GM12878 (cell line): ENCODE data around the gene DYNC1H1. TPM values are rescaled to one million over a fixed set of nuclear protein-coding genes. Genes with fewer than 3 reads are reported as not detected.

Source experiments
- ATAC-seq: fragments of 200-7000 bp; cut with Tn5 transposase; 3 replicates; pipeline ENCODE4 v1.9.1; 2020; ENCODE audit warnings: mild to moderate bottlenecking, moderate library complexity
- BruUV-seq: library from RNA; stranded (reverse); fragments of 400-500 nt; replicated peaks from 2 replicates; lab custom pipeline; 2021; lab: Mats Ljungman, UMichigan
- CTCF ChIA-PET: fragments of 300-600 bp; sonication (Branson Sonifier 250); formaldehyde crosslinking; extraction: SDS; loops from one replicate; lab custom pipeline; 2021; ENCODE audit warnings: inconsistent platforms; lab: Yijun Ruan, JAX
- POLR2A ChIA-PET: fragments of 350-600 bp; formaldehyde crosslinking; extraction: SDS; loops from one replicate; lab custom pipeline; 2021; ENCODE audit warnings: inconsistent platforms; lab: Charles Lee
- RAD21 ChIA-PET: fragments of 300-600 bp; sonication (Branson Sonifier 250); formaldehyde crosslinking; loops from one replicate; lab custom pipeline; 2023; ENCODE audit warnings: antibody characterized with exemption; ENCODE audit not compliant: unreplicated experiment; lab: Charles Lee
- SMC1A ChIA-PET: fragments of 300-600 bp; sonication (Branson Sonifier 250); formaldehyde crosslinking; loops from one replicate; lab custom pipeline; 2023; ENCODE audit not compliant: unreplicated experiment, uncharacterized antibody; lab: Charles Lee
- DNase-seq: peaks from one replicate; pipeline ENCODE4 v3.0.0-alpha.2; 2011; ENCODE audit warnings: low read depth, low spot score
- FAIRE-seq: peaks from 3 replicates; lab custom pipeline; 2011; peaks lifted over from hg19 to GRCh38; lab: Jason Lieb, UNC
- H2AFZ ChIP-seq: 2 replicates; pipeline ENCODE4 v1.6.0; 2011; ENCODE audit warnings: low read depth, low read length, control low read depth; ENCODE audit not compliant: control insufficient read depth
- H3K27ac ChIP-seq: 2 replicates; pipeline ENCODE4 v1.5.1; 2011; ENCODE audit warnings: control low read depth; ENCODE audit not compliant: control insufficient read depth, insufficient read depth
- H3K27me3 ChIP-seq, 2 experiments: replicated peaks in 1 of 2; 2 replicates each; pipeline versions ENCODE4 v1.6.0 to v1.6.1; 2011; ENCODE audit warnings: low read length in 1 of 2; ENCODE audit not compliant: control insufficient read depth in 2 of 2, insufficient read depth in 2 of 2
- H3K36me3 ChIP-seq, 2 experiments: 2 replicates each; pipeline ENCODE4 v1.5.1; 2011; ENCODE audit warnings: low read length in 1 of 2; ENCODE audit not compliant: control insufficient read depth in 2 of 2, insufficient read depth in 2 of 2
- H3K4me1 ChIP-seq: 2 replicates; pipeline ENCODE4 v1.6.1; 2011; ENCODE audit warnings: mild to moderate bottlenecking, low read length, moderate library complexity, mixed read lengths; ENCODE audit not compliant: control insufficient read depth, insufficient read depth
- H3K4me2 ChIP-seq: 2 replicates; pipeline ENCODE4 v1.6.0; 2011; ENCODE audit warnings: control low read depth; ENCODE audit not compliant: control insufficient read depth, insufficient read depth
- H3K4me3 ChIP-seq: fragments of 200-600 bp; sonication (generic); 2 replicates; pipeline ENCODE4 v1.5.1; 2016
- H3K79me2 ChIP-seq: 2 replicates; pipeline ENCODE4 v1.6.0; 2011; ENCODE audit warnings: low read length; ENCODE audit not compliant: control insufficient read depth, insufficient read depth
- H3K9ac ChIP-seq: 2 replicates; pipeline ENCODE4 v1.8.0; 2011; ENCODE audit warnings: low read length, control low read depth, mixed read lengths; ENCODE audit not compliant: control insufficient read depth, insufficient read depth
- H3K9me3 ChIP-seq: replicated peaks from 3 replicates; pipeline ENCODE4 v1.5.1; 2011; ENCODE audit warnings: mild to moderate bottlenecking, low read length; ENCODE audit not compliant: control insufficient read depth, insufficient read depth
- H4K20me1 ChIP-seq: 2 replicates; pipeline ENCODE4 v1.6.0; 2011; ENCODE audit not compliant: control insufficient read depth, insufficient read depth
- GABPA ChIP-seq: IDR thresholded peaks from 2 replicates; pipeline ENCODE4 v1.6.1; 2014; ENCODE audit warnings: antibody characterized with exemption, low read depth, mild to moderate bottlenecking, inconsistent platforms
- GATAD2B ChIP-seq: fragments of 450-650 bp; conservative IDR thresholded peaks from 2 replicates; pipeline ENCODE4 v1.6.1; 2017; ENCODE audit warnings: low read depth, mild to moderate bottlenecking, moderate library complexity
- HDAC2 ChIP-seq: fragments of 200-600 bp; sonication (generic); IDR thresholded peaks from 2 replicates; pipeline ENCODE4 v1.6.1; 2017
- KLF5 ChIP-seq: fragments of 450-650 bp; IDR thresholded peaks from 2 replicates; pipeline ENCODE4 v1.6.1; 2014; ENCODE audit warnings: mild to moderate bottlenecking; ENCODE audit not compliant: partially characterized antibody
- MXI1 ChIP-seq: fragments of 150-350 bp; IDR thresholded peaks from 2 replicates; pipeline ENCODE4 v1.6.1; 2011; ENCODE audit warnings: low read depth, mild to moderate bottlenecking, inconsistent platforms, low read length, improper control_type of control experiment
- NFIC ChIP-seq: IDR thresholded peaks from 2 replicates; pipeline ENCODE4 v1.6.1; 2012; ENCODE audit warnings: low read depth, mild to moderate bottlenecking, inconsistent platforms, low read length, moderate library complexity
- RBBP5 ChIP-seq: fragments of 200-600 bp; sonication (generic); conservative IDR thresholded peaks from 2 replicates; pipeline ENCODE4 v1.6.1; 2016
- SMARCA5 ChIP-seq: fragments of 450-650 bp; IDR thresholded peaks from 2 replicates; pipeline ENCODE4 v1.6.1; 2017; ENCODE audit warnings: mild to moderate bottlenecking
- SREBF1 ChIP-seq: IDR thresholded peaks from 2 replicates; pipeline ENCODE4 v1.6.1; 2012; ENCODE audit warnings: mild to moderate bottlenecking, low read length
- STAT3 ChIP-seq: IDR thresholded peaks from 2 replicates; pipeline ENCODE4 v1.6.1; 2011; ENCODE audit warnings: low read depth, low read length, improper control_type of control experiment
- TCF7 ChIP-seq: IDR thresholded peaks from 2 replicates; pipeline ENCODE4 v1.6.1; 2014; ENCODE audit warnings: antibody characterized with exemption, borderline replicate concordance
- WGBS: methylation state at CpG from one replicate; pipeline ENCODE4 v1.1.6; 2016; ENCODE audit warnings: low lambda C conversion rate; ENCODE audit not compliant: insufficient replicate concordance, insufficient coverage; ENCODE audit errors: missing lambda C conversion rate; 5-methylcytosine and 5-hydroxymethylcytosine counted together
- in situ Hi-C: fragments of 300-500 bp; cut with MboI; formaldehyde crosslinking; loops from 9 replicates; pipeline ENCODE4 v1.14.3; 2018; ENCODE audit warnings: mixed read lengths
- intact Hi-C: fragments of 100-400 bp; cut with micrococcal nuclease; formaldehyde crosslinking; loops from one replicate; pipeline ENCODE4 v1.14.2; 2022; ENCODE audit not compliant: unreplicated experiment
- polyA plus RNA-seq, 11 experiments: library from polyadenylated mRNA; depleted of rRNA in 4 of 11; unstranded in 6 of 11; stranded (reverse) in 5 of 11; fragments of >200 nt; fragmentation: Nextera tagmentation in 4 of 11; fragmentation: Illumina TruSeq in 1 of 11; extraction: Ambion mirVana in 4 of 11; extraction: Trizol in 1 of 11; gene quantifications; 1 replicate in 1 of 11; 2 replicates in 10 of 11; pipeline versions ENCODE4 v1.2.1 to v1.2.3, GENCODE V29; 2011 to 2016; ENCODE audit warnings: inconsistent platforms in 2 of 11, missing spikeins in 2 of 11, low read depth in 1 of 11
- total RNA-seq, 4 experiments: library from RNA; depleted of rRNA in 3 of 4; stranded (reverse); fragments of >200 nt in 3 of 4; fragmentation: Illumina TruSeq in 1 of 4; extraction: Trizol in 1 of 4; gene quantifications; 2 replicates each; pipeline versions ENCODE4 v1.2.1 to v1.2.3, GENCODE V29; 2013 to 2021
- TF ChIP-seq, protein P1 (sequence below): IDR thresholded peaks from 2 replicates; pipeline ENCODE4 v1.6.1; 2012; ENCODE audit warnings: low read length, inconsistent platforms
- TF ChIP-seq, protein P2 (sequence below): fragments of 450-650 bp; IDR thresholded peaks from 2 replicates; pipeline ENCODE4 v1.6.1; 2016; ENCODE audit warnings: mild to moderate bottlenecking
- TF ChIP-seq, protein P3 (sequence below): fragments of 450-650 bp; IDR thresholded peaks from 2 replicates; pipeline ENCODE4 v1.6.1; 2017; ENCODE audit warnings: mild to moderate bottlenecking, low read depth, inconsistent platforms; ENCODE audit not compliant: poor library complexity, severe bottlenecking

Gene DYNC1H1
- total and polyA plus RNA-seq, 10 of the 15 experiments (the other 5 are each of a cell fraction or from before 2014, with no cell fraction given) = 38.4 to 291 (median 111) TPM

DNA sequence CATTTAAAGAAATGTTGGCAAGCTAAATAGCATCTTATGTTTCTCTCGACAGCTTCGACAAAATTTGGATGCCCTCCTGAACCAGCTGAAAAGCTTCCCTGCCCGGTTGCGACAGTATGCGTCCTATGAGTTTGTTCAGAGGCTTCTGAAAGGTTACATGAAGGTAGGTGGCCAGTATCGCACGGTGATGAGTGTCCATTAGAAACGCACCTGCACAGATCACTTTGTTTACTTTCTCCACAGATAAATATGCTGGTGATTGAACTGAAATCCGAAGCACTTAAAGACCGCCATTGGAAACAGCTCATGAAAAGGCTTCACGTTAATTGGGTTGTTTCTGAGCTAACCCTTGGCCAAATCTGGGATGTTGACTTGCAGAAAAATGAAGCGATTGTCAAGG, 36.5 kb downstream of the DYNC1H1 start:
- H2AFZ ChIP-seq = no peak overlapping the region
- BruUV-seq = no TSS peak
- H3K4me1 ChIP-seq = no peaks in the 10 kb centered on the region
- DNase-seq = no peak
- in situ Hi-C loops (no loop called here), intact Hi-C loops (no loop called here)
- no peak for FAIRE-seq
- no peak overlapping the region for H3K27ac ChIP-seq
- H4K20me1 ChIP-seq = no peaks in the 10 kb centered on the region
- no peak overlapping the region for H3K4me3 ChIP-seq
- no peak for ATAC-seq
- no peaks in the 10 kb centered on the region for H3K79me2 ChIP-seq
- TF ChIP-seq GATAD2B (no peak), KLF5 (no peak), NFIC (no peak), SMARCA5 (no peak), GABPA (no peak), MXI1 (no peak), RBBP5 (no peak), SREBF1 (no peak), STAT3 (no peak), TCF7 (no peak), HDAC2 (no peak)
- TF ChIP-seq, protein P1, sequence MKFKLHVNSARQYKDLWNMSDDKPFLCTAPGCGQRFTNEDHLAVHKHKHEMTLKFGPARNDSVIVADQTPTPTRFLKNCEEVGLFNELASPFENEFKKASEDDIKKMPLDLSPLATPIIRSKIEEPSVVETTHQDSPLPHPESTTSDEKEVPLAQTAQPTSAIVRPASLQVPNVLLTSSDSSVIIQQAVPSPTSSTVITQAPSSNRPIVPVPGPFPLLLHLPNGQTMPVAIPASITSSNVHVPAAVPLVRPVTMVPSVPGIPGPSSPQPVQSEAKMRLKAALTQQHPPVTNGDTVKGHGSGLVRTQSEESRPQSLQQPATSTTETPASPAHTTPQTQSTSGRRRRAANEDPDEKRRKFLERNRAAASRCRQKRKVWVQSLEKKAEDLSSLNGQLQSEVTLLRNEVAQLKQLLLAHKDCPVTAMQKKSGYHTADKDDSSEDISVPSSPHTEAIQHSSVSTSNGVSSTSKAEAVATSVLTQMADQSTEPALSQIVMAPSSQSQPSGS = no peak
- TF ChIP-seq, protein P2, sequence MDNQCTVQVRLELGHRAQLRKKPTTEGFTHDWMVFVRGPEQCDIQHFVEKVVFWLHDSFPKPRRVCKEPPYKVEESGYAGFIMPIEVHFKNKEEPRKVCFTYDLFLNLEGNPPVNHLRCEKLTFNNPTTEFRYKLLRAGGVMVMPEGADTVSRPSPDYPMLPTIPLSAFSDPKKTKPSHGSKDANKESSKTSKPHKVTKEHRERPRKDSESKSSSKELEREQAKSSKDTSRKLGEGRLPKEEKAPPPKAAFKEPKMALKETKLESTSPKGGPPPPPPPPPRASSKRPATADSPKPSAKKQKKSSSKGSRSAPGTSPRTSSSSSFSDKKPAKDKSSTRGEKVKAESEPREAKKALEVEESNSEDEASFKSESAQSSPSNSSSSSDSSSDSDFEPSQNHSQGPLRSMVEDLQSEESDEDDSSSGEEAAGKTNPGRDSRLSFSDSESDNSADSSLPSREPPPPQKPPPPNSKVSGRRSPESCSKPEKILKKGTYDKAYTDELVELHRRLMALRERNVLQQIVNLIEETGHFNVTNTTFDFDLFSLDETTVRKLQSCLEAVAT = no peak
- TF ChIP-seq, protein P3, sequence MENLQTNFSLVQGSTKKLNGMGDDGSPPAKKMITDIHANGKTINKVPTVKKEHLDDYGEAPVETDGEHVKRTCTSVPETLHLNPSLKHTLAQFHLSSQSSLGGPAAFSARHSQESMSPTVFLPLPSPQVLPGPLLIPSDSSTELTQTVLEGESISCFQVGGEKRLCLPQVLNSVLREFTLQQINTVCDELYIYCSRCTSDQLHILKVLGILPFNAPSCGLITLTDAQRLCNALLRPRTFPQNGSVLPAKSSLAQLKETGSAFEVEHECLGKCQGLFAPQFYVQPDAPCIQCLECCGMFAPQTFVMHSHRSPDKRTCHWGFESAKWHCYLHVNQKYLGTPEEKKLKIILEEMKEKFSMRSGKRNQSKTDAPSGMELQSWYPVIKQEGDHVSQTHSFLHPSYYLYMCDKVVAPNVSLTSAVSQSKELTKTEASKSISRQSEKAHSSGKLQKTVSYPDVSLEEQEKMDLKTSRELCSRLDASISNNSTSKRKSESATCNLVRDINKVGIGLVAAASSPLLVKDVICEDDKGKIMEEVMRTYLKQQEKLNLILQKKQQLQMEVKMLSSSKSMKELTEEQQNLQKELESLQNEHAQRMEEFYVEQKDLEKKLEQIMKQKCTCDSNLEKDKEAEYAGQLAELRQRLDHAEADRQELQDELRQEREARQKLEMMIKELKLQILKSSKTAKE = no peak
- RAD21 ChIA-PET = interaction anchor here (0.6 kb wide), 1 partner anchor 1265 kb away, joined by 3 read pairs; no protein-coding TSS in a partner anchor
- SMC1A ChIA-PET = no interaction called here
- CTCF ChIA-PET = interaction anchor here (0.9 kb wide), 1 partner anchor 9 kb away, joined by 4 read pairs; no protein-coding TSS in a partner anchor
- H3K9ac ChIP-seq = no peak overlapping the region
- POLR2A ChIA-PET = no interaction called here
- no peaks in the 10 kb centered on the region for H3K27me3 ChIP-seq
- peaks cover 25 to 39% of the 10 kb centered on the region in 2 experiments for H3K36me3 ChIP-seq
- WGBS = 96% methylated on average over 12 of the region's 12 CpGs
- H3K4me2 ChIP-seq = no peak overlapping the region
- H3K9me3 ChIP-seq = no peaks in the 10 kb centered on the region
